ENCODE results near the gene HPCAL1. TPM values are rescaled to one million over a fixed set of nuclear protein-coding genes. Genes with fewer than 3 reads are reported as not detected.

HPCAL1 gene
- total RNA-seq: 199 and 212 TPM in 2 replicates

DNA sequence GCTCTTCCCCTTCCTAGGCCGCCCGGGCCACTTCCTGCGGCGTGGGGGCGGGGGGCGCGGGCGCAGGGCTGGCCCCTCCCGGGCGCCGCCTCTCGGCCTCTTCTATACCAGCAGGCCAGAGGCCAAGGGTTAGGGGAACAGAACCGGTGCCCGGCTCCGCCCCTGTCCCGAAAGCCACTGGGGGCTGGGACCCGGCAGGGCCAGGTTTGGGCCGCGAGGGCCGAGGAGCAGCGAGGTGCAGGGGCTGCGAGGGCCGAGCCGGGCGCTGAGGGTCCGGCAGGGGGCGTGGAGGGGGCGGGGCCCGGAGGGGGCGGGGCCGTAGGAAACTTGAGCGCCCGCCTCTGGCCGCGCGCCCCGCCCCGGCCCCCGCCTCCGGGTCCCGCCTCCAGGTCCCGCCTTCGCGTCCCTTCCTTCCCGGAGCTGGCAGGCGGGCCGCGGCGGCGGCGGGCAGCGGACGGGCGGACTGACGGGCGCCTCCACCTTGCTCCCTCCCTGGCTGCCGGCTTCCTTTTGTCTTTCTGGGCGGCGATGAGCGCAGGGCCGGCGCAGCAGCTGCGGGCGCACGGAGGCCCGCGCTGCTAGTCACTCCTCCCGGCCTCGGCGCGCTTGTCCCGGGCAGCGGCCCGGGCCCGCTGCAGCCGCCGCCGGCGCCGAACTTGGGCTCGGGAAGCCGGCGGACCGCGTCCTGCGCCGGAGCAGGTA is at the start of gene HPCAL1:
Gene HPCAL1, plus strand, starts transcription at position 426 of the 702 bp plus-strand sequence. CDS start 116,854 bp downstream, outside the sequence.

DNA sequence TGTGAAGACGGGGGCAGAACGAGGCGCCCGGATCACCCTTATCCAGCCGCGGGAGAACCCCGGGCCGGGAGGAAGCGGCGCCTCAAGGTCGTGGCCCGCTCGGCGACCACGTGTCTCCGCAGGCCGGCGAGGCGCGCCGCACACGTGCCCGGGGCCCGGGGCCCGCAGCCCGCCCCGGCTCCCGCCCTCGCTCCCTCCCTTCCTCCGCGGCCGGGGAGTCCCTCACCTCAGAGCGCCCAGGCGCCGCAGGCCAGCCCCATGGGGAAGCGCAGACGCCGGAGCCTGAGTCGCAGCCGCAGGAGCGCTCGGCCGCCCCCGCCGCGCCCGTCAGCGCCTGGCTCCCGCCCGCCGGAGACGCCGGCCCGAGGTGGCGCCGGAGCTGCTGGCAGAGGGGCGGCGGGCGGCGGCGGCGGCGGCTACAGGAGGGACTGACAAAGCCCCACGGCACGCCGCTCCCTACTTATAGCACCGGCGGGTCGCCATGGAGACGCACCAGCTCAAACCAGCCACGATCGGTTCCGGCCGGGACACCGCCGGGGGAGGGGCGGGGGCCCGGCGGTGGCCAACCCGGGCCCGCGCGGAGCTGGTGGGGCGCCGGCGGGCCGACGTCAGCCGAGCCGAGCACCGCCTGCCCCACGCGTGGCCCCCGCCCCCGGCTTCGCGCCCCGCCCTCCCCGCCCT is 145.3 kb downstream of the HPCAL1 start, which contains the start of gene ODC1:
Gene ODC1, minus strand, starts transcription at position 433 of the 681 bp plus-strand sequence. CDS start 3,295 bp downstream, outside the sequence.

Other genes starting within 250 kb of the HPCAL1 start
- gene CYS1, start 222.5 kb upstream of the HPCAL1 start, total RNA-seq: 1.3 TPM in 1 of 2 replicates, not detected in the other
- gene RRM2, start 180.2 kb upstream of the HPCAL1 start, total RNA-seq: 149 and 173 TPM in 2 replicates
- 235 and 288 TPM in 2 replicates for gene ODC1, start 145.4 kb downstream of the HPCAL1 start, total RNA-seq

Data from mammary microvascular endothelial cell (primary cell).